BE2C (cell line): ENCODE results near the gene TEDC1.
A peak's percentile ranks its signal among the peaks of the same experiment; 100 is the strongest.

Source experiments
- DNase-seq: peaks from one replicate; pipeline ENCODE4 v3.0.0-alpha.2; 2020
- H3K27me3 ChIP-seq: fragments of 250-450 bp; sonication (Bioruptor Pico); 2 replicates; pipeline ENCODE4 v1.5.1; 2020; ENCODE audit warnings: mild to moderate bottlenecking
- H3K36me3 ChIP-seq: fragments of 250-450 bp; sonication (Bioruptor Pico); 2 replicates; pipeline ENCODE4 v1.5.1; 2020; ENCODE audit warnings: mild to moderate bottlenecking
- H3K4me1 ChIP-seq: fragments of 250-450 bp; sonication (Bioruptor Pico); 2 replicates; pipeline ENCODE4 v1.5.1; 2020
- H3K4me3 ChIP-seq: 2 replicates; pipeline ENCODE4 v1.5.1; 2011; ENCODE audit warnings: low read depth, low read length
- H3K9me3 ChIP-seq: fragments of 250-450 bp; sonication (Bioruptor Pico); 2 replicates; pipeline ENCODE4 v1.5.1; 2020
- TF ChIP-seq, protein P1 (sequence below): IDR thresholded peaks from 2 replicates; pipeline ENCODE4 v1.5.1; 2012; ENCODE audit warnings: mild to moderate bottlenecking, low read depth, low read length

TEDC1 gene

GRCh38 chr14:105531894-105532623, 41.0 kb downstream of the TEDC1 start:
- TF ChIP-seq, protein P1, sequence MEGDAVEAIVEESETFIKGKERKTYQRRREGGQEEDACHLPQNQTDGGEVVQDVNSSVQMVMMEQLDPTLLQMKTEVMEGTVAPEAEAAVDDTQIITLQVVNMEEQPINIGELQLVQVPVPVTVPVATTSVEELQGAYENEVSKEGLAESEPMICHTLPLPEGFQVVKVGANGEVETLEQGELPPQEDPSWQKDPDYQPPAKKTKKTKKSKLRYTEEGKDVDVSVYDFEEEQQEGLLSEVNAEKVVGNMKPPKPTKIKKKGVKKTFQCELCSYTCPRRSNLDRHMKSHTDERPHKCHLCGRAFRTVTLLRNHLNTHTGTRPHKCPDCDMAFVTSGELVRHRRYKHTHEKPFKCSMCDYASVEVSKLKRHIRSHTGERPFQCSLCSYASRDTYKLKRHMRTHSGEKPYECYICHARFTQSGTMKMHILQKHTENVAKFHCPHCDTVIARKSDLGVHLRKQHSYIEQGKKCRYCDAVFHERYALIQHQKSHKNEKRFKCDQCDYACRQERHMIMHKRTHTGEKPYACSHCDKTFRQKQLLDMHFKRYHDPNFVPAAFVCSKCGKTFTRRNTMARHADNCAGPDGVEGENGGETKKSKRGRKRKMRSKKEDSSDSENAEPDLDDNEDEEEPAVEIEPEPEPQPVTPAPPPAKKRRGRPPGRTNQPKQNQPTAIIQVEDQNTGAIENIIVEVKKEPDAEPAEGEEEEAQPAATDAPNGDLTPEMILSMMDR, result no peak
- no peak for DNase-seq
- no peaks in the 10 kb centered on the region; the same call in 1 of the 2 replicates for H3K36me3 ChIP-seq
- 0 out of 2 replicates have a peak, but pooled peaks cover 2% of the 10 kb centered on the region for H3K9me3 ChIP-seq
- no peak overlapping the region for H3K4me3 ChIP-seq
- H3K4me1 ChIP-seq, result no peaks in the 10 kb centered on the region
- peaks cover 7% of the 10 kb centered on the region; the same call in 1 of the 2 replicates for H3K27me3 ChIP-seq

- H3K36me3 ChIP-seq, result no peaks in the 10 kb centered on the region; the same call in 1 of the 2 replicates
- H3K27me3 ChIP-seq, result peaks cover 14% of the 10 kb centered on the region; the same call in 1 of the 2 replicates
- TF ChIP-seq, protein P1, result peak; percentile 58
- H3K4me3 ChIP-seq, result no peak overlapping the region
- 0 out of 2 replicates have a peak, but pooled peaks cover 2% of the 10 kb centered on the region for H3K9me3 ChIP-seq
- peak; percentile 61 for DNase-seq
- no peaks in the 10 kb centered on the region for H3K4me1 ChIP-seq
Measured at GRCh38 chr14:105532735-105533141, 41.7 kb downstream of the TEDC1 start.

DNA sequence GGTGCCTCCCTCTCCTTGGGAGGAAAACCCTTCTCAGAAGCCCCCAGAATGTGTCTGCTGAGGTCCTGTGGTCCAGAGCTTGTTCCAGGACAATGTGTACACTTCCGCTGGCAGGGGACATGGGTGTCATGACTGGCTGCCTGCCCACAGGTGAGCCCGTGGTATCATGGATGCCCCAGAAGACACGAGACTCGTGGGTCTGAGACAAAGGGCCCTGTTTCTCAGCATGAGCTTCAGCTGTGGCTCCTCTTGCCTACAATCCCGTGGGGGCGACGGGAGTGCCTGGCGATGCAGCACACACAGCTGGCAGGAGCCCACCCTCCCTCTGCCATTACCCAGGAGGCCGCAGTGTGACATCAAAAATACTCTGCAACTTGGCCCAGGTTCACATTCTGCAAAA, 42.3 kb downstream of the TEDC1 start:
- DNase-seq, result no peak
- TF ChIP-seq, protein P1, result no peak
- H3K4me1 ChIP-seq, result no peaks in the 10 kb centered on the region
- H3K36me3 ChIP-seq, result no peaks in the 10 kb centered on the region; the same call in 1 of the 2 replicates
- peaks cover 18% of the 10 kb centered on the region; the same call in 1 of the 2 replicates for H3K27me3 ChIP-seq
- 0 out of 2 replicates have a peak, but pooled peaks cover 2% of the 10 kb centered on the region for H3K9me3 ChIP-seq
- no peak overlapping the region for H3K4me3 ChIP-seq

GRCh38 chr14:105533811-105534498, 42.9 kb downstream of the TEDC1 start:
- H3K4me1 ChIP-seq, result no peaks in the 10 kb centered on the region
- TF ChIP-seq, protein P1, result no peak
- H3K36me3 ChIP-seq, result no peaks in the 10 kb centered on the region; the same call in 1 of the 2 replicates
- no peak overlapping the region for H3K4me3 ChIP-seq
- no peaks in the 10 kb centered on the region for H3K9me3 ChIP-seq
- DNase-seq, result no peak
- peaks cover 18% of the 10 kb centered on the region; the same call in 1 of the 2 replicates for H3K27me3 ChIP-seq

- Histone ChIP-seq H3K9me3 (no peaks in the 10 kb centered on the region), H3K4me1 (no peaks in the 10 kb centered on the region), H3K27me3 (peaks cover 18% of the 10 kb centered on the region; the same call in 1 of the 2 replicates), H3K4me3 (no peak overlapping the region), H3K36me3 (no peaks in the 10 kb centered on the region)
- TF ChIP-seq, protein P1, result no peak
- DNase-seq, result no peak
Measured at GRCh38 chr14:105534586-105534985, 43.5 kb downstream of the TEDC1 start.
